ENCODE data around the gene CCDC24.

- TF ChIP-seq EP300 (IDR thresholded peaks at IDR 0.05) (no peak), CTCF (IDR thresholded peaks at IDR 0.05) (no peak)
Measured at GRCh38 chr1:44027320-44027719, 35.9 kb downstream of the CCDC24 start.

All from ovary (tissue), 3 donors.